IMR-90 (cell line): Measurements from ENCODE around the gene RAB3A. TPM values are rescaled to one million over a fixed set of nuclear protein-coding genes. Genes with fewer than 3 reads are reported as not detected.

Source experiments
- ATAC-seq: fragments of 200-7000 bp; cut with Tn5 transposase; 2 replicates; pipeline ENCODE4 v1.9.1; 2020; ENCODE audit warnings: low read depth, mild to moderate bottlenecking, moderate library complexity
- BruUV-seq: library from RNA; stranded (reverse); fragments of 400-500 nt; replicated peaks from 2 replicates; lab custom pipeline; 2021; lab: Mats Ljungman, UMichigan
- CTCF ChIA-PET: fragments of 300-600 bp; formaldehyde crosslinking; extraction: SDS; loops from one replicate; lab custom pipeline; 2021; ENCODE audit warnings: antibody characterized with exemption; lab: Yijun Ruan, JAX
- POLR2A ChIA-PET: fragments of 300-600 bp; sonication (Branson Sonifier 250); formaldehyde crosslinking; loops from one replicate; lab custom pipeline; 2022; ENCODE audit warnings: antibody characterized with exemption; ENCODE audit not compliant: unreplicated experiment; lab: Charles Lee
- DNase-seq: peaks from one replicate; pipeline ENCODE4 v3.0.0; 2013
- H2AFZ ChIP-seq: replicated peaks from 2 replicates; pipeline ENCODE3; 2013; ENCODE audit warnings: low read length, mild to moderate bottlenecking; ENCODE audit not compliant: poor library complexity
- H2AK5ac ChIP-seq: 2 replicates; pipeline ENCODE4 v1.6.1; 2013; ENCODE audit warnings: low read depth, low read length, inconsistent platforms
- H2AK9ac ChIP-seq: replicated peaks from 2 replicates; pipeline ENCODE3; 2013; ENCODE audit warnings: mild to moderate bottlenecking, low read depth, low read length, moderate library complexity; ENCODE audit not compliant: poor library complexity
- H2BK120ac ChIP-seq: 2 replicates; pipeline ENCODE4 v1.6.1; 2013; ENCODE audit warnings: low read depth, low read length, inconsistent platforms
- H2BK15ac ChIP-seq: 3 replicates; pipeline ENCODE4 v1.6.1; 2013; ENCODE audit warnings: low read depth, low read length, inconsistent platforms
- H2BK20ac ChIP-seq: 2 replicates; pipeline ENCODE4 v1.6.1; 2013; ENCODE audit warnings: low read depth, mild to moderate bottlenecking, inconsistent platforms, low read length, moderate library complexity
- H2BK5ac ChIP-seq: 2 replicates; pipeline ENCODE4 v1.6.1; 2013; ENCODE audit warnings: mild to moderate bottlenecking, low read depth, low read length, inconsistent platforms; ENCODE audit not compliant: poor library complexity, severe bottlenecking
- H3K14ac ChIP-seq: replicated peaks from 2 replicates; pipeline ENCODE4 v1.6.1; 2013; ENCODE audit warnings: low read depth, low read length, inconsistent platforms
- H3K18ac ChIP-seq: 2 replicates; pipeline ENCODE4 v1.6.1; 2013; ENCODE audit warnings: low read depth, low read length, control low read depth
- H3K23ac ChIP-seq: 2 replicates; pipeline ENCODE4 v1.6.1; 2013; ENCODE audit warnings: low read depth, low read length, inconsistent platforms
- H3K27ac ChIP-seq: 2 replicates; pipeline ENCODE4 v1.5.1; 2013; ENCODE audit warnings: mild to moderate bottlenecking, control low read depth, low read length; ENCODE audit not compliant: insufficient read depth
- H3K27me3 ChIP-seq: 2 replicates; pipeline ENCODE4 v1.6.1; 2013; ENCODE audit warnings: low read length; ENCODE audit not compliant: control insufficient read depth, insufficient read depth
- H3K36me3 ChIP-seq: 2 replicates; pipeline ENCODE4 v1.6.1; 2013; ENCODE audit warnings: low read length, mixed read lengths; ENCODE audit not compliant: control insufficient read depth, insufficient read depth
- H3K4ac ChIP-seq: 2 replicates; pipeline ENCODE4 v1.6.1; 2013; ENCODE audit warnings: low read depth, low read length, inconsistent platforms
- H3K4me1 ChIP-seq: 2 replicates; pipeline ENCODE4 v1.6.1; 2013; ENCODE audit warnings: low read length, mixed read lengths; ENCODE audit not compliant: control insufficient read depth, insufficient read depth
- H3K4me2 ChIP-seq: 2 replicates; pipeline ENCODE4 v1.6.1; 2013; ENCODE audit warnings: low read depth, mild to moderate bottlenecking, control low read depth, low read length, moderate library complexity
- H3K4me3 ChIP-seq: 2 replicates; pipeline ENCODE4 v1.5.1; 2013; ENCODE audit warnings: low read depth, mild to moderate bottlenecking, control low read depth, low read length, moderate library complexity; ENCODE audit not compliant: insufficient read depth
- H3K56ac ChIP-seq: 2 replicates; pipeline ENCODE4 v1.6.1; 2013; ENCODE audit warnings: low read length, inconsistent platforms; ENCODE audit not compliant: insufficient read depth; ENCODE audit errors: extremely low read depth
- H3K79me1 ChIP-seq, 2 experiments: 2 replicates each; pipeline ENCODE4 v1.6.1; 2013; ENCODE audit warnings: low read length in 2 of 2, inconsistent platforms in 1 of 2, low read depth in 1 of 2
- H3K9ac ChIP-seq: 2 replicates; pipeline ENCODE4 v1.6.1; 2013; ENCODE audit warnings: low read depth, low read length, control low read depth
- H3K9me1 ChIP-seq: 2 replicates; pipeline ENCODE4 v1.6.1; 2013; ENCODE audit warnings: low read length, inconsistent platforms; ENCODE audit not compliant: insufficient read depth
- H3K9me3 ChIP-seq: 2 replicates; pipeline ENCODE4 v1.6.1; 2013; ENCODE audit warnings: low read length; ENCODE audit not compliant: control insufficient read depth, insufficient read depth
- H4K20me1 ChIP-seq: 2 replicates; pipeline ENCODE4 v1.6.1; 2013; ENCODE audit warnings: low read length, inconsistent platforms; ENCODE audit not compliant: insufficient read depth
- H4K5ac ChIP-seq: 2 replicates; pipeline ENCODE4 v1.6.1; 2013; ENCODE audit warnings: mild to moderate bottlenecking, low read depth, low read length, control low read depth
- H4K8ac ChIP-seq, 2 experiments: 2 replicates each; pipeline ENCODE4 v1.6.1; 2013; ENCODE audit warnings: low read depth in 2 of 2, low read length in 2 of 2, control low read depth in 1 of 2, inconsistent platforms in 1 of 2
- H4K91ac ChIP-seq: 2 replicates; pipeline ENCODE4 v1.6.1; 2013; ENCODE audit warnings: low read depth, low read length, inconsistent platforms; ENCODE audit not compliant: insufficient read depth
- BHLHE40 ChIP-seq: fragments of 150-350 bp; IDR thresholded peaks from 2 replicates; pipeline ENCODE4 v1.6.1; 2016; ENCODE audit warnings: mild to moderate bottlenecking, low read depth, low read length
- CEBPB ChIP-seq: IDR thresholded peaks from 2 replicates; pipeline ENCODE4 v1.6.1; 2012; ENCODE audit warnings: low read depth, low read length, improper control_type of control experiment
- CHD1 ChIP-seq: IDR thresholded peaks from 2 replicates; pipeline ENCODE4 v1.6.1; 2012; ENCODE audit warnings: low read depth, low read length, improper control_type of control experiment
- CTCF ChIP-seq: conservative IDR thresholded peaks from 2 replicates; pipeline ENCODE4 v1.5.1; 2012; ENCODE audit warnings: mild to moderate bottlenecking, low read depth, low read length, improper control_type of control experiment
- FOS ChIP-seq: fragments of 150-350 bp; IDR thresholded peaks from 2 replicates; pipeline ENCODE4 v1.6.1; 2016; ENCODE audit warnings: low read depth, low read length
- MAFK ChIP-seq: IDR thresholded peaks from 2 replicates; pipeline ENCODE4 v1.6.1; 2012; ENCODE audit warnings: low read depth, low read length, improper control_type of control experiment
- MAZ ChIP-seq: IDR thresholded peaks from 2 replicates; pipeline ENCODE4 v1.6.1; 2012; ENCODE audit warnings: low read depth, mild to moderate bottlenecking, low read length, improper control_type of control experiment, moderate library complexity, borderline replicate concordance
- MXI1 ChIP-seq: IDR thresholded peaks from 2 replicates; pipeline ENCODE4 v1.6.1; 2012; ENCODE audit warnings: low read depth, mild to moderate bottlenecking, low read length, moderate library complexity, borderline replicate concordance
- NFE2L2 ChIP-seq: fragments of 150-350 bp; IDR thresholded peaks from 2 replicates; pipeline ENCODE4 v1.6.1; 2016; ENCODE audit warnings: low read depth, mild to moderate bottlenecking, low read length
- RAD21 ChIP-seq: IDR thresholded peaks from 2 replicates; pipeline ENCODE4 v1.6.1; 2012; ENCODE audit warnings: low read length, improper control_type of control experiment
- RCOR1 ChIP-seq: IDR thresholded peaks from 2 replicates; pipeline ENCODE4 v1.6.1; 2012; ENCODE audit warnings: mild to moderate bottlenecking, low read length, improper control_type of control experiment; ENCODE audit not compliant: insufficient replicate concordance
- RFX5 ChIP-seq: IDR thresholded peaks from 2 replicates; pipeline ENCODE4 v1.8.0; 2012; ENCODE audit warnings: low read depth, mild to moderate bottlenecking, low read length, moderate library complexity
- USF2 ChIP-seq: fragments of 150-350 bp; IDR thresholded peaks from 2 replicates; pipeline ENCODE4 v1.6.1; 2017; ENCODE audit warnings: mild to moderate bottlenecking, antibody characterized with exemption, low read length, low read depth
- whole genome bisulfite sequencing, 2 experiments: methylation state at CpG; one replicate each; pipeline versions ENCODE4 v1.1.5 to v1.1.7; 2013; ENCODE audit warnings: missing lambda C conversion rate in 2 of 2; ENCODE audit not compliant: insufficient read length in 1 of 2; ENCODE audit errors: extremely low coverage in 2 of 2; 5-methylcytosine and 5-hydroxymethylcytosine counted together
- dilution Hi-C: fragments of 300-500 bp; cut with HindIII; formaldehyde crosslinking; loops from one replicate; pipeline ENCODE4 v1.14.3; 2018; ENCODE audit warnings: low sequenced_read_pairs; ENCODE audit not compliant: unreplicated experiment
- in situ Hi-C: fragments of 300-500 bp; cut with MboI; formaldehyde crosslinking; loops from 3 replicates; pipeline ENCODE4 v1.14.3; 2019; ENCODE audit warnings: low sequenced_read_pairs, inconsistent platforms, mixed read lengths
- intact Hi-C: fragments of 100-400 bp; cut with micrococcal nuclease; formaldehyde crosslinking; loops from 2 replicates; pipeline ENCODE4 v1.10.0; 2022
- polyA plus RNA-seq, 3 experiments: library from polyadenylated mRNA; depleted of rRNA; stranded (reverse); fragments of >200 nt; gene quantifications; 2 replicates each; pipeline ENCODE4 v1.2.3, GENCODE V29; 2012; ENCODE audit warnings: low replicate concordance in 1 of 3
- total RNA-seq: library from RNA; depleted of rRNA; stranded (reverse); fragments of >200 nt; gene quantifications from 2 replicates; pipeline ENCODE4 v1.2.3, GENCODE V29; 2012

The RAB3A gene
- total and polyA plus RNA-seq, 2 of the 4 experiments (the other 2 are of a cell fraction) = 3.0 to 13.6 TPM

- peak; percentile 3; the same call in 1 of the 2 replicates for ATAC-seq
- CTCF ChIA-PET = no interaction called here
- 100% methylated on average over 3 of the region's 18 CpGs; no CpG with 5 or more reads in 1 of the 2 experiments for WGBS, 2 experiments
Observed at GRCh38 chr19:18173054-18173571, 30.7 kb downstream of the RAB3A start.

More at GRCh38 chr19:18173054-18173571, 30.7 kb downstream of the RAB3A start:
- Histone ChIP-seq H3K23ac (no peak overlapping the region), H3K36me3 (peaks cover 10% of the 10 kb centered on the region; the same call in 1 of the 2 replicates), H2BK20ac (no peak overlapping the region), H3K9me3 (no peaks in the 10 kb centered on the region), H3K79me1 (no peaks in the 10 kb centered on the region), H3K4ac (peak overlapping the region; percentile 41; the same call in 1 of the 2 replicates), H3K18ac (no peak overlapping the region; the same call in 1 of the 2 replicates), H3K4me1 (peaks cover 3% of the 10 kb centered on the region; the same call in 1 of the 2 replicates), H2BK5ac (no peak overlapping the region), H2BK15ac (no peak overlapping the region; the same call in 2 of the 3 replicates), H4K5ac (peak overlapping the region; percentile 60; the same call in 1 of the 2 replicates), H2BK120ac (no peak overlapping the region), H3K4me2 (peak overlapping the region; percentile 88), H3K27me3 (peaks cover 4% of the 10 kb centered on the region; the same call in 1 of the 2 replicates), H3K56ac (no peak overlapping the region), H2AK5ac (peak overlapping the region; percentile 25; the same call in 1 of the 2 replicates), H3K14ac (no peak overlapping the region), H3K4me3 (peak overlapping the region; percentile 85; the same call in 1 of the 2 replicates), H4K91ac (no peak overlapping the region), H4K20me1 (no peaks in the 10 kb centered on the region), H4K8ac (peak overlapping the region in 1 of 2 experiments; percentile 39; a peak in 1 of 4 replicates), H3K9ac (no peak overlapping the region), H3K9me1 (0 out of 2 replicates have a peak, but pooled peaks cover 3% of the 10 kb centered on the region), H3K27ac (no peak overlapping the region), H2AFZ (peak overlapping the region; percentile 93), H2AK9ac (no peak overlapping the region)
- POLR2A ChIA-PET = no interaction called here
- no TSS peak for BruUV-seq
- dilution Hi-C loops = no loop called here
- TF ChIP-seq MXI1 = no peak
- TF ChIP-seq BHLHE40 = no peak
- TF ChIP-seq RAD21 = no peak
- TF ChIP-seq RFX5 = no peak
- no peak for TF ChIP-seq NFE2L2
- TF ChIP-seq RCOR1 = no peak
- TF ChIP-seq CTCF = no peak
- no peak for TF ChIP-seq USF2
- no peak for TF ChIP-seq FOS
- TF ChIP-seq MAZ = no peak
- no peak for TF ChIP-seq CEBPB
- TF ChIP-seq CHD1 = no peak
- no peak for TF ChIP-seq MAFK
- DNase-seq = no peak
- in situ Hi-C loops = no loop called here
- intact Hi-C loops = loop anchor here (5.0 kb wide), 2 partner anchors 79 to 166 kb away; partner anchors contain the start of gene ARRDC2
